Endothelial cell of umbilical vein (primary cell): ENCODE results near the gene SLC10A7.

Source experiments
- CTCF ChIP-seq, 2 donors: IDR thresholded peaks; 1 replicate in 1 of 2; 2 replicates in 1 of 2; pipeline ENCODE4 v1.5.1; 2011; ENCODE audit warnings: low read length in 2 of 2, mild to moderate bottlenecking in 2 of 2, moderate library complexity in 2 of 2, control low read depth in 1 of 2, inconsistent platforms in 1 of 2, low read depth in 1 of 2; ENCODE audit not compliant: insufficient read depth in 1 of 2; ENCODE audit errors: extremely low read depth in 1 of 2
- EZH2 ChIP-seq: IDR thresholded peaks from 2 replicates; pipeline ENCODE4 v1.6.1; 2012; ENCODE audit warnings: borderline replicate concordance, low read depth, mild to moderate bottlenecking, moderate library complexity, low read length, inconsistent platforms; ENCODE audit not compliant: severe bottlenecking
- POLR2A ChIP-seq: IDR thresholded peaks from 2 replicates; pipeline ENCODE4 v1.6.1; 2012; ENCODE audit warnings: low read depth, mild to moderate bottlenecking, control low read depth, low read length
- POLR2AphosphoS5 ChIP-seq: IDR thresholded peaks from 2 replicates; pipeline ENCODE4 v1.6.1; 2012; ENCODE audit warnings: low read depth, mild to moderate bottlenecking, control low read depth, low read length, moderate library complexity; ENCODE audit not compliant: insufficient read depth

- TF ChIP-seq POLR2AphosphoS5 (no peak), POLR2A (no peak), CTCF (IDR thresholded peaks at IDR 0.05; ENCODE audit: extremely low read depth in 1 of 2, insufficient read depth in 1 of 2, low read depth in 1 of 2, low read length in 2 of 2) (no peak), EZH2 (no peak)
Measured at GRCh38 chr4:146521541-146522097, at the start of gene SLC10A7.
